CMK (cell line): ENCODE data around the gene GAS5.
"Not testable (repeated sequence)": the region's sequence is repeated elsewhere in the genome, so short reads cannot be mapped to it uniquely, and the experiment has no call there.

Experiments used
- DNase-seq: peaks from one replicate; pipeline ENCODE4 v3.0.0-alpha.2; 2010; ENCODE audit warnings: low read depth

GAS5 gene

DNA sequence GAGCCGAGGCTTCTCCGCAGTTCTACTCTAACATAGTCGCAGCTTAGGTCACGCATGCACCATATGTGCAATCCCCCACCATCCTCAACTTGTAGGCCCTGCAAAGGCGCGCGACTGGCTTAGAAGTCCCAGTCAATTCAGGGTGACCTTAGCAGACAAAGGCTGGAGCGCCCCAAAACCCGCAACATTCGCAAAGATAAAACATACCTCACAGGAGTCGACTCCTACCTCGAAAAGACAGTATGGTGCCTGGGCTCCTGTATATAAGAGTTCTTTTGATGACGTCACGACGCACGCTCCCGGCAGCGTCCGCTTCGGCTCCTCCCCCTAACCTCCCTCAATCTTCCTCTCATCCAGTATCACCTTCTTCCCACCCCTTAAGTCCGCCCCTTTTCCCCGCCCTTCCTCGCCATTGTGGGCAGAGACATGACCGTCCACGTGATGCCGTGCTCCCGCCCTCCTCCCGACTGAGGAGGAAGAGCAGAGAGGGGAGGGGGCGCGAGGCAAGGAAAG lies at the start of gene GAS5:
Gene GAS5, minus strand, starts transcription at position 237 of the 513 bp plus-strand sequence.
- DNase-seq: peak; percentile 100

DNA sequence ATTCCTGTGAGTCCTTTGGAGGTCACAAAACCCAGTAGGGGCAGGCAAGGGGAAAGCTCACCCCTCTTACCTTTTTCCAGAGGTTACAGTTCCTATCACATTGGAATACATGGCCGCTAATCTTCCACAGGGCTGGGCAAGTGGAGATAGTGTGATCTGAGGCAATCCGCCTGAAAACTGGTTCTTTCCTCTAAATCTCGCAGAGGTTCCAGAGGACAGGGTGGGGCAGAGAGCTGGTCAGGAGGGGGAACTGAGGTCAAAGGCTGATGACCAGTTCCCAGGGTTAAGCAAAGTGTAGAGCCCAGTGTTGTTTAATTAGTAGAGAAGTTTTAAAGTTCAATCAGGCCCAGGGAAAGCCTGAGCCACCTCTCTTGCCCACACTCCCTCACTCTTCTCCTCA lies 49.4 kb upstream of the GAS5 start, which contains the start of gene SERPINC1:
Gene SERPINC1, minus strand, starts transcription at position 179 of the 400 bp plus-strand sequence. Its CDS starts 68 bp downstream, at position 111.
- no peak for DNase-seq

GRCh38 chr1:173916667-173917066 lies 48.9 kb upstream of the GAS5 start:
- no peak for DNase-seq

DNA sequence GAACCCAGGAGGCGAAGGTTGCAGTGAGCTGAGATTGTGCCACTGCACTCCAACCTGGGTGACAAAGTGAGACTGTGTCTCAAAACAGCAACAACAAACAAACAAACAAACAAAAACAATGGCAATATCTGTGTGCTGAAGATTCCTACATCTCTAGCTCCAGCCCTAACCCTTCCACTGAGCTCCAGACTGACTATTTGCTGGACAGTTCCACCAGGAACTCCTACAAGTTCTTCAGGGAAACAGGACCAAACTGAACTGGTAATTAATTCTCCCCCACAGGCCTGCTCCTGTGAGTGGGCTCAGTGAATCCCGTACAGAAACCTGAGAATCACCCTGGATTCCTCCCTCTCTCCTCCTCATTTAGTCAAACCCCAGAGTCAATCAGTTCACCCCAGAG lies 47.8 kb upstream of the GAS5 start:
- DNase-seq: no peak

GRCh38 chr1:173914366-173914871 lies 46.6 kb upstream of the GAS5 start:
- DNase-seq: peak; percentile 33

DNA sequence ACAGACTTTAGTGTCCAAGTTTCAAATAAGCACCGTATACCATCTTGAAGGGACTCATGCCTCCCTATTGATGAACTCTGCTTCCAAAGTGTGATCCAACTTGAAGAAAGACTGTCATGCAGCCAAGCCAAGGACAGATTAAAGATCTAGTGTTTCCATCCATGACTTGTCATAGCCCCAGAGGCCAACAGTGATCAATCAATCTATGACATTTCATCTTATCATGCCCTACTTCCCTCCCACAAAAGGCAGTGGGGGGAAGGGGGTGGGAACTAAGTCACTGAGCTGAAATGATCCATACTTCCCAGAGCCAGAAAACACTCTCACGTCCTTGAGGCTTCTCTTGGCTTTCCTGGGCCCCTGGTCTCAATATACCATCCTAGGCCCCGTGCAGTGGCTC lies 45.3 kb upstream of the GAS5 start:
- DNase-seq: no peak

DNA sequence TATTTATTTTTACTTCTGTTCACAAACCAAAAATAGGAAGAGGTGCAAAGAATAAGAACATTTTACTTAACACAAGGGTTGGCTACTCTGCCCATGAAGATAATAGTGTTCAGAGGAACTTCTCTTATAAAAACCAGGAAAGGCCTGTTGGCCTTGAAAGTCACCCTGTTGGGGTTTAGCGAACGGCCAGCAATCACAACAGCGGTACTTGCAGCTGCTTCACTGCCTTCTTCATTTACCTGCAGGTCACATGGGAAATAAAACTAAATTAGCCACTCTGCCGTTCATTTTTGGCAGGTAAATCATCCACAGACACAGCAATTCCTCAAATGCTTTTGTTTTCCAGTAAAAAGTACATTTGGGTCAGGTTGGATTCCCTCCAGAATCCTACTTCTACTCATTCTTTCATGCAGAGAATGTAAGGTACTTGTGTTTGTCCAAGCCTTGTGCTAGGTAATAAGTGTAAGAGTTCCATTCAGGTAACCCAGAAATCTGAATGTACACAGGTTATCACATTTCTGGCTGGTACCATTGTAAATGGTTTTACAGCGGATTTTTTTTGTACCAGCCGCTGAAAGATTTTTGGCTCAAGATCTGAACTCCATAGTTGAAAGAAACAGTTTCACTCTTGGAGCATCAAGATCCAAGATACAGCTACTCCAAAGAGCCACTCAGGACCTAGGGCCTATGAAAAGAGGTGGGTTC lies 36.2 kb upstream of the GAS5 start:
- no peak for DNase-seq

DNA sequence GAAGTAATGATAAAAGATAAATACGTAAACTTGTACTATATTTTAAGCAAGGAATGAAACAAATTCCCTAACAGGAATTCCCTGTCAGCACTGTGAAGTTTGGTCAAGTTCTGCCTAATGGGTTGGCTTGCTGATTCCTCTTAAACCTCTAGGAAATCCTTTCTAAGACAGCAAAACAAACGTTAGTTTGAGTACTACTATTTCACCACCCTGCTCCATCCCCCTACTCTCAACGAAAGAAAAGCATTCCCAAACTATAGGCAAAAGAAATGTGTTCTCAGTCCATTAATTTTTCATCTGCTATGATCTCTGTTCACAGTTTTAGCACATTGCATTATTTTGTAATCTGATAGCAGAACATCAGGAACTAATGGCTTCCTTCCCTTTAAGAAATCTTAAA lies 33.2 kb upstream of the GAS5 start:
- DNase-seq: no peak

DNA sequence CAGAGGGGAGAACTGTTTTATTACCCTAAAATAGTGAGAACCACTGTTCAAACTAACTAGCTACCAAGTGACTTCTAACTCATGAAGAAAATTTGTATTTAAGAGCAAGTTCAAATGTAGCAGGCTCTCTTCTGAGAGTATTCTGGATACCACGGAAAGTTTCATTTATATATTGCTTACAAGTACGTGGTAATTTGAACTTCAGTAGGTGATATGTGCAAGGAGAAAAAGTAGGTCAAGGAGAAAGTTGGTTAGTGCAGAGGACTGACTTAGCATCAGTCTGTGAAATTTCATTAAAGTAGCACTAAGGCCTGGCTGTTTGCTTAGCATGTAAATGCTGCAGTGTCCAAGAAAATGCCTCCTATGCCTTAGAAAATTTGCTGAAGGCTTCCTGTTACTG lies 32.6 kb upstream of the GAS5 start:
- DNase-seq: no peak

DNA sequence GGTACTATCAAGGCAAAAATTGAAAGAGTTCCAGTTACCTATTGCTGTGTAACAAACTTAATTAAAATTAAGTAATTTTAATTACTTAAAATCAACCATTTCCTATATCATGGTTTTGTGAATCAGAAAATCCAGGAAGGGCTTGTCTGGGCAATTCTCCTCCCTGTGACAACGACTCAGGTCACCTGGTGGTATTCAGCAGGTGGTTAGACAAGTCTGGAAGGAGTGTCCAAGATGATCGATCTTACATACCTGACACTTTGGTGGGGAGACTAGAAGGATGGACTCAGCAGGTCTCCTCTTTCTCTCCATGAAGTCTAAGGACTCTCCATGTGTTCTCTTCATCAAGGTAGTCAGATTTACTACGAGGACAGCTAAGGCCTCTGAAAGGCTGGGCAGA lies 26.4 kb upstream of the GAS5 start:
- no peak for DNase-seq

DNA sequence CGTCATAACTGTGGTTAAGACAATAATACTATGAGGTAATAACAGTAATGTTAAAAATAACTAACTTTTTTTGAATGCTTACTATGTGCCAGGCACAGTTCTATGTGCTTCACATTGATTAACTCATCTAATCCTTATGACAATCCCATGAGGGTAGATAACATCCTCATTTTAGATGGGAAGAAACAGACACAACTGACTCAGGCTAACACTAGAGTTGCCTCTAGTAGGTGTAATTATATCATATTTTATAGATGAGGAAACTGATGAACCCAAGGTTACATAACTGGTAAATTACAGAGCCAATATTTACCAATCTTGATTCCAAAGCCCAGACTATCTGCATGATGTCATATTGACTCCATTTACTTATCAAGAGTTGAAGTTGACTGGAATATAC lies 25.8 kb upstream of the GAS5 start:
- no peak for DNase-seq

GRCh38 chr1:173889885-173890284 lies 22.1 kb upstream of the GAS5 start:
- DNase-seq: no peak

GRCh38 chr1:173888749-173889148 lies 21.0 kb upstream of the GAS5 start:
- DNase-seq: no peak

GRCh38 chr1:173887627-173888026 lies 19.8 kb upstream of the GAS5 start:
- no peak for DNase-seq

- no peak for DNase-seq
Observed at GRCh38 chr1:173886746-173887611, 19.2 kb upstream of the GAS5 start.

DNA sequence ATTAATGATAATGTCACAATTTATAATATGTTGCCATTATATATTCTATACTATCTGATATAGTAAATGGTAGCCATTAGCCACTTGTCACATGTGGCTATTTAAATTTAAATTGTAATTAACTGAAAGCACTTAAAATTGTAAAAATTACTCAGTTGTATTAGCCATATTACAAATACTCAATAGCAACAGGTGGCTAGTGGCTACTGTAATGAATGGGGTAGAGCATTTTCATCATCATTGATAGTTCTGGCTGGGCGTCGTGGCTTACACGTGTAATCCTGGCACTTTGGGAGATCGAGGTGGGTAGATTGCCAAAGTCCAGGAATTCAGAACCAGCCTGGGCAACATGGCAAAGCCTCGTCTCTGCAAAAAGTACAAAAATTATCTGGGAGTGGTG lies 16.9 kb upstream of the GAS5 start:
- no peak for DNase-seq

DNA sequence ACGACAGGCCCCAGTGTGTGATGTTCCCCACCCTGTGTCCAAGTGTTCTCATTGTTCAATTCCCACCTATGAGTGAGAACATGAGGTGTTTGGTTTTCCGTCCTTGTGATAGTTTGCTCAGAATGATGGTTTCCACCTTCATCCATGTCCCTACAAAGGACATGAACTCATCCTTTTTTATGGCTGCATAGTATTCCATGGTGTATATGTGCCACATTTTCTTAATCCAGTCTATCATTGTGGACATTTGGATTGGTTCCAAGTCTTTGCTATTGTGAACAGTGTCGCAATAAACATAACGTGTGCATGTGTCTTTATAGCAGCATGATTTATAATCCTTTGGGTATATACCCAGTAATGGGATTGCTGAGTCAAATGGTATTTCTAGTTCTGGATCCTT lies 13.3 kb upstream of the GAS5 start:
- DNase-seq: not testable (repeated sequence)

DNA sequence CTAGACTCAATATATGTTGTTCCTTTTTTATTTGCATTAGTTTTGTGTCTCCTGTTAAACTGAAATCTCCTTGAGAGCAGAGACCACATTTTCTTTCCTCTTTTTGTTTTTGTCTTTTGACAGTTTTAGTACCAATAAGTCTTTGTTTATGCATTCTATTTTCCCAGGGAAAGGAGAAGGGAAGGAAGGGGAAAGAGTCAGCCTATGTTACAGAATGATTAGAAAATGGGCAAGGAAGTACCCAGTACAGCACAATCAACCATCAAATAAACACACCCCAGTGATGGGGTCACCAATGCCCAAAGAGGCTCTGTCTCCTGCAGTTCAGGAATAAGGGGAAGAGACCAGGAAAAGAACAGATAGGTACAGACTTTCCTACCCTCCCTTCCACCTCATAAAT lies 10.5 kb upstream of the GAS5 start:
- DNase-seq: no peak

- DNase-seq: no peak
Observed at GRCh38 chr1:173876732-173877131, 8.9 kb upstream of the GAS5 start.

DNA sequence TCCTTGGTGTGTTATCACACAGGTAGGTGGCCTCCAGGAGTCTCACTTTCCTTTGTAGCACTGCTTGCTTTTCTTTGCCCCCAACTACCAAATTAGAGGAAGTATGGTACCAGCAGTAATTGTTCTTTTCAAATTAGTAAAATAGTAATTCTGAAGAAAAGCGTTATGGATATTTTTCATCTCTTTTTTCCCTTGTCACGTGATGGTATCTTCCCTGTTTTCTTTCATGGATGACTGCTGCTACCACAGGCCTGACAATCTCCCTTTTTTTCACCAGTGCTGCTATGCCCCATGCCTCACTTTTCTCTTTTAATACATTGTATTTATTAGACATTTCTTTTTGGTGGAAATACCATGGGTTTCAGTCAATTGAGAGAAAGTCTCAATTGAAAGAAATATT lies 3.7 kb upstream of the GAS5 start:
- no peak for DNase-seq

GRCh38 chr1:173871091-173871490 lies 3.3 kb upstream of the GAS5 start:
- DNase-seq: no peak

DNA sequence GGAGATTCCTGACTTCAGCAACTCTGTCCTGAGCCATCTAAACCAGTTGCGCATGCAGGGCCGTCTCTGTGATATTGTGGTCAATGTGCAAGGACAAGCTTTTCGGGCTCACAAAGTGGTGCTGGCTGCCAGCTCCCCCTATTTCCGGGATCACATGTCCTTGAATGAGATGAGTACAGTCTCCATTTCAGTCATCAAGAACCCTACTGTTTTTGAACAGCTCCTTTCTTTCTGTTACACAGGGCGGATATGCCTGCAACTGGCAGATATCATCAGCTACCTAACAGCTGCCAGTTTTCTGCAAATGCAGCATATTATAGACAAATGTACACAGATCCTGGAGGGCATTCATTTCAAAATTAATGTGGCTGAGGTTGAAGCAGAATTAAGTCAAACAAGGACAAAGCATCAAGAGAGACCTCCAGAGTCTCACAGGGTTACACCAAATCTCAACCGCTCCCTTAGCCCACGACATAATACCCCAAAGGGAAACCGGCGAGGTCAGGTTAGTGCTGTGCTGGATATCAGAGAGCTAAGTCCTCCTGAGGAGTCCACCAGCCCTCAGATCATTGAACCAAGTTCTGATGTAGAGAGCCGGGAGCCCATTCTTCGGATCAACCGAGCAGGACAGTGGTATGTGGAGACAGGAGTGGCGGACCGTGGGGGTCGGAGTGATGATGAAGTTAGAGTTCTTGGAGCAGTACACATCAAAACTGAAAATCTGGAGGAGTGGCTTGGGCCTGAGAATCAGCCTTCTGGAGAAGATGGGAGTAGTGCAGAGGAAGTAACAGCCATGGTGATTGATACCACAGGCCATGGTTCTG lies 2.7 kb upstream of the GAS5 start:
- DNase-seq: peak; percentile 71
